H9 (cell line): ENCODE results near the gene EPB41L4A. TPM values are rescaled to one million over a fixed set of nuclear protein-coding genes. Genes with fewer than 3 reads are reported as not detected.

Experiments
- DNase-seq: peaks from one replicate; pipeline ENCODE4 v3.0.0-alpha.2; 2017
- H2AFZ ChIP-seq: one replicate; pipeline ENCODE4 v1.6.1; 2013; ENCODE audit warnings: mild to moderate bottlenecking, low read length, control low read depth, moderate library complexity
- H2AK5ac ChIP-seq: 2 replicates; pipeline ENCODE4 v1.6.1; 2013; ENCODE audit warnings: low read length, control low read depth, mixed read lengths; ENCODE audit not compliant: insufficient read length
- H2BK120ac ChIP-seq: one replicate; pipeline ENCODE4 v1.6.1; 2013; ENCODE audit warnings: low read depth, mild to moderate bottlenecking, low read length, control low read depth, inconsistent platforms; ENCODE audit not compliant: poor library complexity, severe bottlenecking
- H2BK12ac ChIP-seq: 2 replicates; pipeline ENCODE4 v1.6.1; 2013; ENCODE audit warnings: low read length, control low read depth, mixed read lengths, low read depth; ENCODE audit not compliant: insufficient read length
- H2BK15ac ChIP-seq: 2 replicates; pipeline ENCODE4 v1.6.1; 2013; ENCODE audit warnings: low read depth, low read length, control low read depth
- H2BK20ac ChIP-seq: one replicate; pipeline ENCODE4 v1.6.1; 2013; ENCODE audit warnings: low read depth, mild to moderate bottlenecking, low read length, control low read depth, inconsistent platforms; ENCODE audit not compliant: poor library complexity, severe bottlenecking
- H2BK5ac ChIP-seq: 2 replicates; pipeline ENCODE4 v1.6.1; 2013; ENCODE audit warnings: low read length, control low read depth, mixed read lengths; ENCODE audit not compliant: insufficient read length
- H3K14ac ChIP-seq: 2 replicates; pipeline ENCODE4 v1.6.1; 2013; ENCODE audit warnings: low read length, control low read depth; ENCODE audit not compliant: insufficient read depth
- H3K18ac ChIP-seq: 2 replicates; pipeline ENCODE4 v1.6.1; 2013; ENCODE audit warnings: low read depth, mild to moderate bottlenecking, mixed read lengths, low read length, control low read depth; ENCODE audit not compliant: insufficient read length
- H3K23ac ChIP-seq: 2 replicates; pipeline ENCODE4 v1.6.1; 2013; ENCODE audit warnings: low read length, control low read depth, mixed read lengths, low read depth; ENCODE audit not compliant: insufficient read length
- H3K23me2 ChIP-seq: 2 replicates; pipeline ENCODE4 v1.6.1; 2013; ENCODE audit warnings: low read depth, mild to moderate bottlenecking, mixed read lengths, low read length, control low read depth; ENCODE audit not compliant: insufficient read length, poor library complexity, severe bottlenecking
- H3K27ac ChIP-seq: 2 replicates; pipeline ENCODE4 v1.5.1; 2013; ENCODE audit warnings: low read length, control low read depth, mixed read lengths, low read depth; ENCODE audit not compliant: insufficient read length
- H3K27me3 ChIP-seq: 2 replicates; pipeline ENCODE4 v1.6.1; 2013; ENCODE audit warnings: low read length, control low read depth, inconsistent platforms; ENCODE audit not compliant: insufficient read depth
- H3K4ac ChIP-seq: 2 replicates; pipeline ENCODE4 v1.6.1; 2013; ENCODE audit warnings: low read depth, mild to moderate bottlenecking, control low read depth, inconsistent platforms, low read length, moderate library complexity
- H3K4me1 ChIP-seq: 2 replicates; pipeline ENCODE4 v1.6.1; 2013; ENCODE audit warnings: low read length, control low read depth, inconsistent platforms; ENCODE audit not compliant: insufficient read depth
- H3K4me2 ChIP-seq: 2 replicates; pipeline ENCODE4 v1.6.1; 2013; ENCODE audit warnings: low read length, control low read depth, mixed read lengths; ENCODE audit not compliant: insufficient read length, insufficient read depth
- H3K56ac ChIP-seq: 2 replicates; pipeline ENCODE4 v1.6.1; 2013; ENCODE audit warnings: low read depth, mild to moderate bottlenecking, mixed read lengths, low read length, control low read depth; ENCODE audit not compliant: insufficient read length
- H3K79me1 ChIP-seq: 2 replicates; pipeline ENCODE4 v1.6.1; 2013; ENCODE audit warnings: low read depth, mild to moderate bottlenecking, moderate library complexity, low read length, control low read depth, inconsistent platforms; ENCODE audit not compliant: insufficient read depth, poor library complexity, severe bottlenecking
- H3K79me2 ChIP-seq: 2 replicates; pipeline ENCODE4 v1.6.1; 2013; ENCODE audit warnings: low read length, control low read depth, inconsistent platforms; ENCODE audit not compliant: insufficient read depth
- H3K9ac ChIP-seq: 2 replicates; pipeline ENCODE4 v1.6.1; 2013; ENCODE audit warnings: low read length, control low read depth, mixed read lengths; ENCODE audit not compliant: insufficient read length; ENCODE audit errors: extremely low read depth
- H3K9me3 ChIP-seq: one replicate; pipeline ENCODE4 v1.6.1; 2013; ENCODE audit warnings: low read depth, low read length, inconsistent platforms; ENCODE audit not compliant: control insufficient read depth
- H3T11ph ChIP-seq: one replicate; pipeline ENCODE4 v1.6.1; 2013; ENCODE audit warnings: mild to moderate bottlenecking, low read length, control low read depth, inconsistent platforms
- H4K20me1 ChIP-seq: one replicate; pipeline ENCODE4 v1.6.1; 2013; ENCODE audit not compliant: control insufficient read depth, insufficient read length, insufficient read depth
- H4K5ac ChIP-seq: 2 replicates; pipeline ENCODE4 v1.6.1; 2013; ENCODE audit warnings: low read depth, mild to moderate bottlenecking, mixed read lengths, low read length, control low read depth; ENCODE audit not compliant: insufficient read length
- H4K8ac ChIP-seq: replicated peaks from 2 replicates; pipeline ENCODE4 v1.6.1; 2013; ENCODE audit warnings: low read length, control low read depth, mixed read lengths, low read depth; ENCODE audit not compliant: insufficient read length
- H4K91ac ChIP-seq: 2 replicates; pipeline ENCODE4 v1.6.1; 2013; ENCODE audit warnings: low read depth, mild to moderate bottlenecking, moderate library complexity, mixed read lengths, low read length, control low read depth; ENCODE audit not compliant: insufficient read length
- H3K27ac Mint-ChIP-seq, 3 experiments: 2 replicates in 2 of 3; 3 replicates in 1 of 3; pipeline ENCODE4 v1.8.0; 2020 to 2021; ENCODE audit warnings: mixed read lengths in 3 of 3, mild to moderate bottlenecking in 1 of 3, moderate library complexity in 1 of 3
- H3K27me3 Mint-ChIP-seq: 2 replicates; pipeline ENCODE4 v1.8.0; 2021; ENCODE audit warnings: low read depth, mild to moderate bottlenecking, moderate library complexity, mixed read lengths
- H3K36me3 Mint-ChIP-seq, 3 experiments: 2 replicates in 2 of 3; 3 replicates in 1 of 3; pipeline ENCODE4 v1.8.0; 2020 to 2021; ENCODE audit warnings: low read depth in 3 of 3, mixed read lengths in 3 of 3; ENCODE audit not compliant: insufficient read depth in 1 of 3
- H3K4me1 Mint-ChIP-seq, 2 experiments: 2 replicates each; pipeline ENCODE4 v1.8.0; 2020; ENCODE audit warnings: mixed read lengths in 2 of 2
- H3K4me3 Mint-ChIP-seq, 2 experiments: 2 replicates in 1 of 2; 3 replicates in 1 of 2; pipeline ENCODE4 v1.8.0; 2020 to 2021; ENCODE audit warnings: mild to moderate bottlenecking in 2 of 2, mixed read lengths in 2 of 2, moderate library complexity in 1 of 2
- H3K9me3 Mint-ChIP-seq, 2 experiments: 2 replicates in 1 of 2; 3 replicates in 1 of 2; pipeline ENCODE4 v1.8.0; 2020; ENCODE audit warnings: mild to moderate bottlenecking in 2 of 2, mixed read lengths in 2 of 2, moderate library complexity in 1 of 2
- WGBS: extraction: QIAGEN DNeasy Blood & Tissue Kit; methylation state at CpG from one replicate; pipeline ENCODE4 v1.1.7; 2013; ENCODE audit warnings: missing lambda C conversion rate, low lambda C conversion rate, mixed read lengths; ENCODE audit not compliant: insufficient read length; ENCODE audit errors: extremely low coverage; 5-methylcytosine and 5-hydroxymethylcytosine counted together
- total RNA-seq: library from RNA; stranded (reverse); gene quantifications from 2 replicates; pipeline ENCODE4 v1.2.1, GENCODE V29; 2021
- TF ChIP-seq, protein P1 (sequence below): fragments of 200-600 bp; sonication (generic); conservative IDR thresholded peaks from 3 replicates; pipeline ENCODE4 v1.8.0; 2021; ENCODE audit warnings: antibody characterized with exemption, mild to moderate bottlenecking

Gene EPB41L4A
- total RNA-seq, 1 experiment from 2014 or later = 4.9 TPM

GRCh38 chr5:112138526-112138925, 280.6 kb downstream of the EPB41L4A start:
- Mint-ChIP-seq H3K27me3 (no peaks in the 10 kb centered on the region), H3K36me3 (no peaks in the 10 kb centered on the region), H3K27ac (no peak overlapping the region), H3K4me1 (no peaks in the 10 kb centered on the region), H3K9me3 (no peaks in the 10 kb centered on the region), H3K4me3 (no peak overlapping the region)
- H3K56ac ChIP-seq = no peak overlapping the region
- H4K8ac ChIP-seq = no peak overlapping the region
- H3K14ac ChIP-seq = no peak overlapping the region
- no peak overlapping the region for H2BK15ac ChIP-seq
- no peak overlapping the region for H4K5ac ChIP-seq
- no peak overlapping the region for H2BK5ac ChIP-seq
- H3K9me3 ChIP-seq = no peaks in the 10 kb centered on the region
- H3K9ac ChIP-seq = no peak overlapping the region
- peak overlapping the region; percentile 47 for H3T11ph ChIP-seq
- no peaks in the 10 kb centered on the region for H3K79me2 ChIP-seq
- H3K27ac ChIP-seq = no peak overlapping the region
- no peaks in the 10 kb centered on the region for H4K20me1 ChIP-seq
- H3K79me1 ChIP-seq = no peaks in the 10 kb centered on the region
- H2BK120ac ChIP-seq = no peak overlapping the region
- no CpG with 5 or more reads among the region's 2 CpGs for WGBS
- TF ChIP-seq, protein P1, sequence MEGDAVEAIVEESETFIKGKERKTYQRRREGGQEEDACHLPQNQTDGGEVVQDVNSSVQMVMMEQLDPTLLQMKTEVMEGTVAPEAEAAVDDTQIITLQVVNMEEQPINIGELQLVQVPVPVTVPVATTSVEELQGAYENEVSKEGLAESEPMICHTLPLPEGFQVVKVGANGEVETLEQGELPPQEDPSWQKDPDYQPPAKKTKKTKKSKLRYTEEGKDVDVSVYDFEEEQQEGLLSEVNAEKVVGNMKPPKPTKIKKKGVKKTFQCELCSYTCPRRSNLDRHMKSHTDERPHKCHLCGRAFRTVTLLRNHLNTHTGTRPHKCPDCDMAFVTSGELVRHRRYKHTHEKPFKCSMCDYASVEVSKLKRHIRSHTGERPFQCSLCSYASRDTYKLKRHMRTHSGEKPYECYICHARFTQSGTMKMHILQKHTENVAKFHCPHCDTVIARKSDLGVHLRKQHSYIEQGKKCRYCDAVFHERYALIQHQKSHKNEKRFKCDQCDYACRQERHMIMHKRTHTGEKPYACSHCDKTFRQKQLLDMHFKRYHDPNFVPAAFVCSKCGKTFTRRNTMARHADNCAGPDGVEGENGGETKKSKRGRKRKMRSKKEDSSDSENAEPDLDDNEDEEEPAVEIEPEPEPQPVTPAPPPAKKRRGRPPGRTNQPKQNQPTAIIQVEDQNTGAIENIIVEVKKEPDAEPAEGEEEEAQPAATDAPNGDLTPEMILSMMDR = no peak
- no peak overlapping the region for H2AFZ ChIP-seq
- H3K23me2 ChIP-seq = no peaks in the 10 kb centered on the region
- H2BK20ac ChIP-seq = no peak overlapping the region
- no peaks in the 10 kb centered on the region for H3K27me3 ChIP-seq
- no peak overlapping the region for H2BK12ac ChIP-seq
- DNase-seq = no peak
- no peak overlapping the region for H3K4me2 ChIP-seq
- H3K4me1 ChIP-seq = no peaks in the 10 kb centered on the region
- H3K4ac ChIP-seq = no peak overlapping the region
- H3K23ac ChIP-seq = no peak overlapping the region
- no peak overlapping the region for H3K18ac ChIP-seq
- no peak overlapping the region for H2AK5ac ChIP-seq
- no peak overlapping the region for H4K91ac ChIP-seq
